Calu3 (cell line): ENCODE data around the gene SPHKAP. TPM values are rescaled to one million over a fixed set of nuclear protein-coding genes. Genes with fewer than 3 reads are reported as not detected.
"Not testable (repeated sequence)": the region's sequence is repeated elsewhere in the genome, so short reads cannot be mapped to it uniquely, and the experiment has no call there.

Experiments used
- BruUV-seq: library from RNA; stranded (reverse); fragments of 400-500 nt; replicated peaks from 2 replicates; lab custom pipeline; 2021; lab: Mats Ljungman, UMichigan
- CTCF ChIA-PET: fragments of 300-600 bp; sonication (Branson Sonifier 250); formaldehyde crosslinking; loops from one replicate; lab custom pipeline; 2022; ENCODE audit warnings: antibody characterized with exemption; lab: Charles Lee
- DNase-seq: peaks from one replicate; pipeline ENCODE4 v3.0.0; 2022
- H3K27ac Mint-ChIP-seq: one replicate; pipeline ENCODE4 v1.8.0; 2022; ENCODE audit warnings: mixed read lengths; ENCODE audit not compliant: unreplicated experiment
- H3K27me3 Mint-ChIP-seq: one replicate; pipeline ENCODE4 v1.8.0; 2022; ENCODE audit warnings: mixed read lengths; ENCODE audit not compliant: unreplicated experiment
- H3K36me3 Mint-ChIP-seq: one replicate; pipeline ENCODE4 v1.8.0; 2022; ENCODE audit warnings: mild to moderate bottlenecking, moderate library complexity, mixed read lengths; ENCODE audit not compliant: insufficient read depth, unreplicated experiment
- H3K4me1 Mint-ChIP-seq: one replicate; pipeline ENCODE4 v1.8.0; 2022; ENCODE audit warnings: mild to moderate bottlenecking, low read depth, mixed read lengths; ENCODE audit not compliant: unreplicated experiment
- H3K4me3 Mint-ChIP-seq: one replicate; pipeline ENCODE4 v1.8.0; 2022; ENCODE audit warnings: mild to moderate bottlenecking, low read depth, moderate library complexity, mixed read lengths; ENCODE audit not compliant: unreplicated experiment
- H3K9me3 Mint-ChIP-seq: one replicate; pipeline ENCODE4 v1.8.0; 2022; ENCODE audit warnings: low read depth, mixed read lengths; ENCODE audit not compliant: unreplicated experiment
- CTCF ChIP-seq: fragments of 200-600 bp; IDR thresholded peaks from one replicate; pipeline ENCODE4 v1.8.0; 2022; ENCODE audit warnings: antibody characterized with exemption; ENCODE audit not compliant: unreplicated experiment
- intact Hi-C: fragments of 100-400 bp; cut with micrococcal nuclease; formaldehyde crosslinking; loops from one replicate; pipeline ENCODE4 v1.10.0; 2022; ENCODE audit not compliant: unreplicated experiment
- total RNA-seq: library from RNA; stranded (reverse); gene quantifications from 2 replicates; pipeline ENCODE4 v1.2.3, GENCODE V29; 2022

The SPHKAP gene
- total RNA-seq, 1 experiment from 2014 or later: not detected

GRCh38 chr2:228084717-228085116 lies 96.8 kb downstream of the SPHKAP start:
- no peaks in the 10 kb centered on the region for H3K27me3 Mint-ChIP-seq
- H3K27ac Mint-ChIP-seq: no peak overlapping the region
- no peaks in the 10 kb centered on the region for H3K4me1 Mint-ChIP-seq
- intact Hi-C loops: no loop called here
- no peak for TF ChIP-seq CTCF
- H3K9me3 Mint-ChIP-seq: peaks cover 5% of the 10 kb centered on the region
- no peak overlapping the region for H3K4me3 Mint-ChIP-seq
- no TSS peak for BruUV-seq
- no peak for DNase-seq
- no peaks in the 10 kb centered on the region for H3K36me3 Mint-ChIP-seq
- CTCF ChIA-PET: no interaction called here

GRCh38 chr2:228083131-228083530 lies 98.4 kb downstream of the SPHKAP start:
- no peak overlapping the region for H3K4me3 Mint-ChIP-seq
- CTCF ChIA-PET: no interaction called here
- no peaks in the 10 kb centered on the region for H3K36me3 Mint-ChIP-seq
- no peaks in the 10 kb centered on the region for H3K27me3 Mint-ChIP-seq
- no TSS peak for BruUV-seq
- H3K9me3 Mint-ChIP-seq: no peaks in the 10 kb centered on the region
- no peak for TF ChIP-seq CTCF
- DNase-seq: no peak
- no peak overlapping the region for H3K27ac Mint-ChIP-seq
- H3K4me1 Mint-ChIP-seq: no peaks in the 10 kb centered on the region
- intact Hi-C loops: no loop called here

- Mint-ChIP-seq H3K27ac (no peak overlapping the region), H3K9me3 (no peaks in the 10 kb centered on the region), H3K27me3 (no peaks in the 10 kb centered on the region), H3K4me3 (no peak overlapping the region), H3K4me1 (no peaks in the 10 kb centered on the region), H3K36me3 (no peaks in the 10 kb centered on the region)
- BruUV-seq: no TSS peak
- CTCF ChIA-PET: no interaction called here
- no peak for DNase-seq
- no peak for TF ChIP-seq CTCF
- intact Hi-C loops: no loop called here
These were observed 98.9 kb downstream of the SPHKAP start for GRCh38 chr2:228082571-228082970.

- no peaks in the 10 kb centered on the region for H3K36me3 Mint-ChIP-seq
- BruUV-seq: no TSS peak
- no peak for TF ChIP-seq CTCF
- H3K27ac Mint-ChIP-seq: no peak overlapping the region
- H3K4me1 Mint-ChIP-seq: no peaks in the 10 kb centered on the region
- no peaks in the 10 kb centered on the region for H3K9me3 Mint-ChIP-seq
- DNase-seq: no peak
- no peaks in the 10 kb centered on the region for H3K27me3 Mint-ChIP-seq
- CTCF ChIA-PET: interaction anchor here (1.4 kb wide), 1 partner anchor 9 kb away, joined by 3 read pairs; no protein-coding TSS in a partner anchor
- intact Hi-C loops: no loop called here
- H3K4me3 Mint-ChIP-seq: no peak overlapping the region
These were observed 102.3 kb downstream of the SPHKAP start for GRCh38 chr2:228079194-228079593.

DNA sequence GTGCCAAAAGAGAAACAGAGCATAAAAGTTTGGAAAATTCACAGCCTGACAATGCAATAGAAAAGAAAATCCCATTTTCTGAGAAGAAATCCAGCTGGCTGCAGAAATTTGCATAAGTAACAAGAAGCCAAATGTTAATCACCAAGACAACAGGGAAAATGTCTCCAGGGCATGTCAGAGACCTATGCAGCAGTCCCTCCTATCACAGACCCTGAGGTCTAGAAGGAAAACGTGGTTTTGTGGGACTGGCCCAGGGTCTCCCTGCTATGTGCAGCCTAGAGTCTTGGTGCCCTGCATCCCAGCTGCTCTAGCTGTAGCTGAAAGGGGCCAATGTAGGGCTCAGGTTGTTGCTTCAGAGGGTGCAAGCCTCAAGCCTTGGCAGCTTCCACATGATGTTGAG lies 104.8 kb downstream of the SPHKAP start:
- H3K36me3 Mint-ChIP-seq, H3K27me3 Mint-ChIP-seq, intact Hi-C loops, H3K27ac Mint-ChIP-seq, CTCF ChIA-PET, H3K4me3 Mint-ChIP-seq, BruUV-seq, DNase-seq, H3K9me3 Mint-ChIP-seq, H3K4me1 Mint-ChIP-seq: not testable (repeated sequence)
